Activated T-cell treated with anti-CD3 and anti-CD28 coated beads, Interleukin-2, amount 50 U/mL, for 24 hours (primary cell): ENCODE data around the gene NLRP12.
"Not testable (repeated sequence)": the region's sequence is repeated elsewhere in the genome, so short reads cannot be mapped to it uniquely, and the experiment has no call there.

ENCODE experiments used
- DNase-seq: peaks from one replicate; pipeline ENCODE4 v3.0.0-alpha.2; 2020
- H3K27ac Mint-ChIP-seq: 2 replicates; pipeline ENCODE4 v1.8.0; 2020; ENCODE audit warnings: mild to moderate bottlenecking, mixed read lengths
- H3K27me3 Mint-ChIP-seq: 2 replicates; pipeline ENCODE4 v1.8.0; 2020; ENCODE audit warnings: mixed read lengths
- H3K36me3 Mint-ChIP-seq: 2 replicates; pipeline ENCODE4 v1.8.0; 2020; ENCODE audit warnings: low read depth, mixed read lengths
- H3K4me1 Mint-ChIP-seq: 2 replicates; pipeline ENCODE4 v1.8.0; 2020; ENCODE audit warnings: low read depth, mixed read lengths
- H3K4me3 Mint-ChIP-seq: 2 replicates; pipeline ENCODE4 v1.8.0; 2020; ENCODE audit warnings: mild to moderate bottlenecking, moderate library complexity, mixed read lengths
- H3K9me3 Mint-ChIP-seq: 2 replicates; pipeline ENCODE4 v1.8.0; 2020; ENCODE audit warnings: mixed read lengths

NLRP12 gene

DNA sequence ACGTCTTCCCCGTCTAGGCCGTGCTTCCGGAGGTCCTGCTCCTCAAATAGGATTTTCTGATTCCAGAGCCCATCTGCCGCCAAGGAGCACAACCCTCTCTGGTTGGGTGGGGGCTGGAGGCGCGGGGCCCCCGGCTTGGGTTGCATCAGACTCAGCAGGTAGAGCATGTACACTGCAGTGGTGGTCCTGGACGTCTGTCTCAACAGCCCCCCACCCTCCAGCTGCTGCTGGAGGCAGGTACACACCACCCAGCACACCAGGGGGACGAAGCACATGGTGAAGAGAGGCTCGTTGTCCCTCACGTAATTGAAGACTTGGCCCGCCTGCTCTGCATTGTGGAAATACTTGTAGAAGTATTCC, 13.9 kb downstream of the NLRP12 start:
- Mint-ChIP-seq H3K9me3 (no peaks in the 10 kb centered on the region), H3K4me1 (no peaks in the 10 kb centered on the region), H3K27ac (no peak overlapping the region), H3K27me3 (no peaks in the 10 kb centered on the region), H3K4me3 (no peak overlapping the region), H3K36me3 (no peaks in the 10 kb centered on the region)
- no peak for DNase-seq

DNA sequence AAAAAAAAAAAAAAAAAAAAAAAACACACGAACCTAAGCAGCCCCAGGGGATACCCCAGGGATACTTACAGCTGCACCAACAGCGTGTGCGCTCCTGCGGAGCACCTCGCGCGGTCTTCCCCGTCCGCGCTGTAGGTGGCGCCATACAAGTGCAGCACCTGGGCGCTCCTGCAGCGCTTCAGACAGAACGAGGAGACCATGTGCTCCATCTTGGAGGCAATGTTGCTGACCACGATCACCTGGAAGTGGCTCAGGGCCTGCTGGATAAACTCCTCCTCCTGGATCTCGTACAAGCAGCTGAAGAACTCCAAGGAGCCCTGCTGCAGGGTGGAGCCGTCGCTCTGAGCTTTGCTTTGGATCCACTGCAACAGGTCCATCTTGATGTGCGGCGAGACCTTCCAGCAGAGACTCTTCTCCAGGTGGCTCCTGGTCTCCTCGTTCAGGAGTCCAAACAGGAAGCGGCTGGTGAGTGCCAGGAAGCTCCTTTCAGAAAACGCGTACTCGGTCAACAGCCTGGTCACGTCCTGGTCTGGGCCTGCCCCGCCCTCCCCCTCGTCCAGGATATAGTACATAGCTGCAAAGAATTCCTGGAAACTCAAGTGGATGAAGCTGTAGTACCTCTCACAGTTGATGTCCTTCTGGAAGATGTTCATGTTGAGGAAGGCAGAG, 14.5 kb downstream of the NLRP12 start:
- Mint-ChIP-seq H3K4me3 (no peak overlapping the region), H3K36me3 (no peaks in the 10 kb centered on the region), H3K4me1 (no peaks in the 10 kb centered on the region), H3K9me3 (no peaks in the 10 kb centered on the region), H3K27me3 (no peaks in the 10 kb centered on the region), H3K27ac (no peak overlapping the region)
- DNase-seq = no peak

DNA sequence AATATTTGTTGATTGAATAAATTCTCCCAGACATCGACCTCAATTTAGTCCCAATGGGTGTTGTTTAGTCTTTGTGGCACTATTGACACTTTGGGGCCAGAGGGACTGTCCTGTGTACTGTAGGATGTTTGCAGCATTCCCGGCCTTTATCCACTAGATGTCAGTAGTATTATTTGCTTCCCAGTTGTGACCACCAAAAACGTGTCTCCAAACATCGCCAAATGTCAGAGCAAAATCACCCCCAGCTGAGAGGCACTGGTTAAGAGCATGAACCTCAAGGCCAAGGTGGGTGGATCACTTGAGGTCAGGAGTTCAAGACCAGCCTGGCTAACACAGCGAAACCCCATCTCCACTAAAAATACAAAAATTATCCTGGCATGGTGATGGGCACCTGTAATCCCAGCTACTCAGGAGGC, 15.4 kb downstream of the NLRP12 start:
- H3K36me3 Mint-ChIP-seq = no peaks in the 10 kb centered on the region
- H3K4me1 Mint-ChIP-seq = no peaks in the 10 kb centered on the region
- H3K27me3 Mint-ChIP-seq = peaks cover 2% of the 10 kb centered on the region
- no peaks in the 10 kb centered on the region for H3K9me3 Mint-ChIP-seq
- no peak overlapping the region for H3K4me3 Mint-ChIP-seq
- DNase-seq = no peak
- H3K27ac Mint-ChIP-seq = no peak overlapping the region

DNA sequence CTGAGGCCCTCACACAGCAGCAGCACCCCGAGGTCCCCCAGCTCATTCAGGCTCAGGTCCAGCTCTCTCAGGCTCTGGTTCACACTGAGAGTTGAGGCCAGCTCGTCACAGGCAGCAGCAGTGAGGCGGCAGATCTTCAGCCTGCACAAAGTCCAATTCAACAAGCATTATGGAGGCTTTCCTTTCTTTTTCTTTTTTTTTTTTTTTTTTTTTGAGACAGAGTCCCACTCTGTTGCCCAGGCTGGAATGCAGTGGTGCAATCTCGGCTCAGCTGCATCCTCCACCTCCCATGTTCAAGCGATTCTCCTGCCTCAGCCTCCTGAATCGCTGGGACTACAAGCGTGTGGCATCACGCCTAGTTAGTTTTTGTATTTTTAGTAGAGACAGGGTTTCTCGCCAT, 22.9 kb downstream of the NLRP12 start:
- Mint-ChIP-seq H3K27me3 (peaks cover 3% of the 10 kb centered on the region), H3K36me3 (no peaks in the 10 kb centered on the region), H3K4me3 (no peak overlapping the region), H3K4me1 (no peaks in the 10 kb centered on the region), H3K9me3 (no peaks in the 10 kb centered on the region), H3K27ac (no peak overlapping the region)
- no peak for DNase-seq

DNA sequence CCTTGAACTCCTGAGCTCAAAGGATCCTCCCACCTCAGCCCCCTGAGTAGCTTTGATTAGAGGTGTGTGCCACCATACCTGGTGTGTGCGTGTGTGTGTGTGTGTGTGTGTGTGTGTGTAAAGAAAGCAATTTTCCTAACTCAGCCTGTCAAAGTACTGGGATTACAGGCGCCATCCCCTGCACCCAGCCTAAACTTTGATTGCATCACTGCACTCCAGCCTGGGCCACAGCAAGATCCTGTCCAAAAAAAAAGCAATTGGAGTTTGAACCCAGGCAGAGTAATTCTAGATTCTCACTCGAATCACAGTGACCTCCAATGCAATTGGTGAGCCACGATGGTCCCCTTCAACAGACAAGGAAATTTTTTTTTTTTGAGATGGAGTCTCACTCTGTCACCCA, 29.1 kb downstream of the NLRP12 start:
- no peaks in the 10 kb centered on the region for H3K9me3 Mint-ChIP-seq
- no peak for DNase-seq
- H3K4me1 Mint-ChIP-seq = no peaks in the 10 kb centered on the region
- H3K36me3 Mint-ChIP-seq = no peaks in the 10 kb centered on the region
- no peak overlapping the region for H3K27ac Mint-ChIP-seq
- no peak overlapping the region for H3K4me3 Mint-ChIP-seq
- no peaks in the 10 kb centered on the region for H3K27me3 Mint-ChIP-seq

DNA sequence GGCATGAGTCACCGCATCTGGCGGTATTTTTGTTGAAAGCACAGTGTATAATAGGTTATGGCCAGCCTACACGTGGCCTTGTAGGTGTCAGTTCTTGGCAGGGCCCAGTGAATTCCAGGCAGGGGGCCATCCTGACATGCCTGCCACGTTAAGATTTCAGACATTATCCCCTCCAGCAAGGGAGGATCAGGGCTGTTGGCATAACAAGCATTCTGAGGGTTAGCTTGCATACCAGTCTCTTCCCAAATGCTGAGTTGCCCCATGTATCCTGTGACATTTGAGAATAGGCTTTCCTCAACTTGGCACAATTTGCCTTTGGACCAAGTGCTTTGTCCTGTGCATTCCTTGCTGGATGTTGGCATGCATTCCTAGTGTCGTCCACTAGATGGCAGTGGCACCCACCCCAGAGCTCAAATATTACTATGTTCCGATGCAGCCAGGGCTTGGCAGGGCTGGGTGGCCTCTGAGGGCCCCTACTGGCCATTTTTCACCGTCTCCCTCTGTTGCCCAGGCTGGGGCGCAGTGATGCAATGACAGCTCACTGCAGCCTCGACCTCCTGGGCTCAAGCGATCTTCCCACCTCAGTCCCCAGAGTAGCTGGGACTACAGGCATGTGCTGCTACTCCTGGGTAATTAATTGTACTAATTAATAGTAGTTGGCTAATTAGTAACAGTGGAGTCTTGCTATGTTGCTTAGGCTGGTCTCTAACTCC, 31.2 kb downstream of the NLRP12 start:
- Mint-ChIP-seq H3K36me3 (no peaks in the 10 kb centered on the region), H3K9me3 (no peaks in the 10 kb centered on the region), H3K27me3 (peaks cover 2% of the 10 kb centered on the region), H3K27ac (no peak overlapping the region), H3K4me1 (no peaks in the 10 kb centered on the region), H3K4me3 (no peak overlapping the region)
- peak; percentile 82 for DNase-seq

DNA sequence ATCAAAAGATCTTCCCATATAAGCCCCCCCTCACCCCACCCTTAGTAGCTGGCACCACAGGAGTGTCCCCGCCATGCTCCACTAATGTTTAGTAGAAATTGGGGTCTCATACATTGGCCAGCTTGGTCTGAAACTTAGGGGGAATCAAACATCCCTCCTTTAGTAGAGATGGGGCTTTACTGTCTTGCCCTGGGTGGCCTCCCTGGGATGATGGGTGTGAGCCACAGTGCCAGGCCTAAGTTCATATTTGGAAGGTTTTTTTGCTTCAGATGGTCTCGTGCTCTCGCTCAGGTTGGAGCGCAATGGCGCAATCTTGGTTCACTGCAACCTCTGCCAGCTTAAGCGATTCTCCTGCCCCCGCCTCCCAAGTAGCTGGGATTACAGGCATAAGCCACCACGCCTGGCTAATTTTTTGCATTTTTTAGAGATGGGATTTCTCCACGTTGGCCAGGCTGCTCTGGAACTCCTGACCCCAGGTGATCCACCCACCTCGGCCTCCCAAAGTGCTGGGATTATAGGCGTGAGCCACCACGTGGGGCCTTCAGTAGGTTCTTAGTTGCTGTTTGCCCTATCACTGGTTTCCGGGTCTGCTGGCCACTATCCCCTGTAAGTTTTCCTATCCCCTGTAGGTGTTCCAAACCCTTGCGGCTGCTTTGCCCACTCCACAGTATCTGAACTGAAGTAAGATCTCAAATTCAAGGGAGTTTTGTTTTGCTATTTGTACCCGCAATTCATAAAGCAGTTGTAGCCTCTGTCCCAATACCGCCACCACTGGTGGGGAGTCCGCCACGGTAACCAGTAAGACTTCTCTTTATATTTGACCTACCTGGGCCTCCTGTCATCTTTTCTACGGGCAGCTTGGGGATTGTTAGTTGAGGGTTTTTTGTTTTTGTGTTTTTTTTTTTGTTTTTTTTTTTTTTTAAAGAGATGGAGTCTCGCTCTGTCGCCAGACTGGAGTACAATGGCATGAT, 34.1 kb downstream of the NLRP12 start:
- no peaks in the 10 kb centered on the region for H3K36me3 Mint-ChIP-seq
- H3K27me3 Mint-ChIP-seq = peaks cover 14% of the 10 kb centered on the region
- H3K4me3 Mint-ChIP-seq = no peak overlapping the region
- H3K27ac Mint-ChIP-seq = no peak overlapping the region
- no peaks in the 10 kb centered on the region for H3K9me3 Mint-ChIP-seq
- DNase-seq = no peak
- H3K4me1 Mint-ChIP-seq = peaks cover 1% of the 10 kb centered on the region

DNA sequence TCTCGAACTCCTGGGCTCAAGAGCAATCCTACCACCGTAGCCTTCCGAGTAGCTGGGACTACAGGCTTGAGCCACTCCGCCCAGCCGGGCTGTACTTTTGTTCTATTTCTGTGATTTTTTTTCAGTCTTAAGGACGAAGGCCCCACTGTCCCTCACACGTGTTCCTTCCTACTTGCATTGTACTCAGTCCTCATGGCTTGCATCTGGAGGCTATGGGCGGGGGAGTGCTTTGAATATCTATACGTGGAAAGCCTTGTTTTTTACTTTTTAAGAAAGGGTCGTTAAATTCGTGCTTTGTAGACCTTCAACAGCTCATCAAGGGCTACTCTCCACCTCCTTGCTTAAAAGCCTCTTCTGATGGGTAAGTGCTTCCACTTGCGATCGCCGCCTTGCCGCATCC, 36.8 kb downstream of the NLRP12 start:
- no peak overlapping the region for H3K27ac Mint-ChIP-seq
- H3K27me3 Mint-ChIP-seq = peaks cover 14% of the 10 kb centered on the region
- H3K36me3 Mint-ChIP-seq = no peaks in the 10 kb centered on the region
- H3K9me3 Mint-ChIP-seq = no peaks in the 10 kb centered on the region
- no peak for DNase-seq
- H3K4me1 Mint-ChIP-seq = peaks cover 1% of the 10 kb centered on the region
- H3K4me3 Mint-ChIP-seq = no peak overlapping the region

DNA sequence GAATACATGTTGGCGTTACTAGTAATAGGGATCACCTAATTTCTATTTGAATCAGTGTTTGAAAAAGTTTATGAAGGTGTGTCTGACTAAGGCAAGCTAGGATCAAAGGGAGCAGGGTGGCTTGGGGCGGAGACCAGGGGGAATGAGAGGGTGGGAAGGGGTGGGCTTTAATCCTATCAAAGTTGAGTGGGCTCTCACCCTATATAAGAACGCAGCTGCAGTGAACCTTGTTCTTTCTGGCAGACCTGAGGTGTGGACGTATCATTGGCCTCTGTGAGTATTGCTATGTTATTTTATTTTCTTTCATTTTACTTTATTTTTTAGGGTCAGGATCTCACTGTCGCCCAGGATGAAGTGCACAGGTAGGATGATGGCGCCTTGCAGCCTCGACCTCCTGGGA, 37.4 kb downstream of the NLRP12 start:
- Mint-ChIP-seq H3K27ac (no peak overlapping the region), H3K9me3 (no peaks in the 10 kb centered on the region), H3K36me3 (no peaks in the 10 kb centered on the region), H3K27me3 (peaks cover 14% of the 10 kb centered on the region), H3K4me1 (peaks cover 1% of the 10 kb centered on the region), H3K4me3 (no peak overlapping the region)
- DNase-seq = no peak

DNA sequence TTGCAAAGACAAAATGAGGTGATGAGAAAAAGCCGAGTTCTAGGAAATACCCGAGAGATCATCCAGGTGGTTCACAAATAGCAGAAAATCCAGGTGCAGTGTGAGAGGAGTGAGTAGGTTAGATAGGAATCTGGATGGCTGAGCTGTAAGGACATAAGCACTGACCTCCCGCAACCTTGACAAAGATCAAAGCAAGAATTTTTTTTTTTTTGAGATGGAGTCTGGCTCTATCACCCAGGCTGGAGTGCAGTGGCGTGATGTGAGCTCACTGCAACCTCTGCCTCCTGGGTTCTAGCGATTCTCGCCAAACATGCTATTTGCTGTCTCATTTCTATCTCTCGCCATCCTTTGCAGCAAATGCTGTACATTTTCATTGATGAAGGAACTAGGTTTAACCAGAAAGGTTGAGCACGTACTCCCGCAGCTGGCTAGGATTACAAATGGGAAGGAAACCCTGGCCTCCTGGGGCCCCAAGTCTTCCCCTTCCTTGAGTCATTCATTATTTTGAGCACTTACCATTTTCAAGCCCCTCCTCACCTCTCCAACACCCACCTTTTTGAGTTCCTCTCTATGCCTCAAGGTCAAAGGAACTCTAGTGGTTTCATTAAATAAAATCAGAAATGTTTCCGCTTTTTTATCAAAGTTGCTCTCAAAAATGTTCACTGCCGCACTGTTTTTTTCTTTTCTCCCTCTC, 38.8 kb downstream of the NLRP12 start:
- no peaks in the 10 kb centered on the region for H3K9me3 Mint-ChIP-seq
- H3K4me3 Mint-ChIP-seq = no peak overlapping the region
- DNase-seq = no peak
- no peak overlapping the region for H3K27ac Mint-ChIP-seq
- H3K27me3 Mint-ChIP-seq = peaks cover 14% of the 10 kb centered on the region
- peaks cover 1% of the 10 kb centered on the region for H3K4me1 Mint-ChIP-seq
- H3K36me3 Mint-ChIP-seq = no peaks in the 10 kb centered on the region

DNA sequence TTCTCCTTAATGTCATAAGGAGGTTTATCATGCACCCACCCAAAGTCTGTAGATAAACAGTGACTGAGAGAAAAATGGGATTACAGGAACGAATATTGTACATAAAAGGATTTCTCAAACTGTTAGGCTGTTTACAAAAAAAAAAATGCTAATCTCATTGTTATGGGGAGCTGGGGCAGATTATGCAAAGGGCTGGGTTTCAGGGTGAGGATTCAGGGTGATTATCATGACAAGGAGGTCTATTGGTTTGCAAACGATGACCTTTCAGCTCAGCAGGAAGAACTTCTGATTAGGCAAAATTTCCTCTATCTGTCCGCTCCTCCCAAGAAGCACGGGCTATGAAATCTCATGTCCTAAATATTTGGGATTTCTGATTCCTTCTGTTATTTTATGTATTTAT, 41.4 kb downstream of the NLRP12 start:
- DNase-seq = no peak
- peaks cover 11% of the 10 kb centered on the region for H3K27me3 Mint-ChIP-seq
- no peak overlapping the region for H3K4me3 Mint-ChIP-seq
- H3K27ac Mint-ChIP-seq = no peak overlapping the region
- H3K4me1 Mint-ChIP-seq = peaks cover 1% of the 10 kb centered on the region
- H3K36me3 Mint-ChIP-seq = no peaks in the 10 kb centered on the region
- no peaks in the 10 kb centered on the region for H3K9me3 Mint-ChIP-seq

DNA sequence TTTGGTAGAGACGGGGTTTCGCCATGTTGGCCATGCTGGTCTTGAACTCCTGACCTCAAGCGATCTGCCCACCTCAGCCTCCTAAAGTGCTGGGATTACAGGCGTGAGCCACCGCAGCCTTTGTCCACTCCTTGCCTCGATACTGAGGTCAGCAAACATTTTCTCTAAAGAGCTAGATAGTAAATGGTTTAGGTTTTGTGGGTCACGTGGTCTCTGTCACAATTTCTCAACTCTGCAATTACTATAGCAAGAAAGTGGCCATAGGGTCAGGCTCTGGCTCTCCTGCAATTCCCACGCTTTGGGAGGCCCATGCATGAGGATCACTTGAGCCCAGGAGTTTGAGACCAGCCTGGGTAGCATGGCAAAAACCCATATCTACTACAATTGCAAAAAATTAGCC, 42.8 kb downstream of the NLRP12 start:
- not testable (repeated sequence) for H3K36me3 Mint-ChIP-seq

DNA sequence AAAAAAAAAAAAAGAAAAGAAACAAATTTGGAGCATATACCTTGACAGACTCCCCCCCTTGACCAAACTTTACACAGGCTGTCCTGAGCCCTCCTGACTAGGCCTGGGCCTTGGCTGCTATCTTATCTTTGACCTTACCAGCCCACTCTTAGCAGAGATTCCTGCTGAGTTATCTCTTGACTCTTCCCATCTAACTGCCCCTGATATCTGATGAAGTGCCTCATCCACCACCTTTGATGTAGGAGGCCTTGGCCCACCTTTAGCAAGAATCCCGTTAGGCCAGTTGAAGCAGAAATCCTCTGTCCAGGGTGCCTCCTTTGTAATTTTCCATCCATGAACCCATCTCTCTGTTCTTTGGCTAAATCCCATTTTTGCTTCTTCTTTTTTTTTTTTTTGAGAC, 43.6 kb downstream of the NLRP12 start:
- Mint-ChIP-seq H3K27me3 (peaks cover 6% of the 10 kb centered on the region), H3K27ac (no peak overlapping the region), H3K4me3 (no peak overlapping the region), H3K4me1 (no peaks in the 10 kb centered on the region), H3K36me3 (no peaks in the 10 kb centered on the region), H3K9me3 (no peaks in the 10 kb centered on the region)
- DNase-seq = no peak

More for the DNA sequence above, 42.8 kb downstream of the NLRP12 start:
- H3K9me3 Mint-ChIP-seq, H3K4me1 Mint-ChIP-seq, DNase-seq, H3K27me3 Mint-ChIP-seq, H3K27ac Mint-ChIP-seq, H3K4me3 Mint-ChIP-seq: not testable (repeated sequence)

DNA sequence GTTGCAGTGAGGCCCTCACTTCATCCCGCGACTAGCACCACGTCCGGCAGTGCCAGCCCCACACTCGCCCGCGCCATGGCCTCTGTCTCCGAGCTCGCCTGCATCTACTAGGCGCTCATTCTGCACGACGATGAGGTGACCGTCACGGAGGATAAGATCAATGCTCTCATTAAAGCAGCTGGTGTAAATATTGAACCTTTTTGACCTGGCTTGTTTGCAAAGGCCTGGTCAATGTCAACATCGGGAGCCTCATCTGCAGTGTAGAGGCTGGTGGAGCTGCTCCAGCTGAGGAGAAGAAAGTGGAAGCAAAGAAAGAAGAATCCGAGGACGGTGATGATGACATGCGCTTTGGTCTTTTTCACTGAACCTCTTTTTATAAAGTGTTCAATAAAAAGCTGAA, 48.6 kb downstream of the NLRP12 start:
- H3K9me3 Mint-ChIP-seq = no peaks in the 10 kb centered on the region
- DNase-seq = no peak
- H3K4me3 Mint-ChIP-seq = no peak overlapping the region
- H3K4me1 Mint-ChIP-seq = peaks cover 3% of the 10 kb centered on the region
- H3K36me3 Mint-ChIP-seq = no peaks in the 10 kb centered on the region
- H3K27ac Mint-ChIP-seq = no peak overlapping the region
- H3K27me3 Mint-ChIP-seq = peaks cover 2% of the 10 kb centered on the region
